ENCODE data around the gene PROM1.
A peak's percentile ranks its signal among the peaks of the same experiment; 100 is the strongest.

The PROM1 gene

DNA sequence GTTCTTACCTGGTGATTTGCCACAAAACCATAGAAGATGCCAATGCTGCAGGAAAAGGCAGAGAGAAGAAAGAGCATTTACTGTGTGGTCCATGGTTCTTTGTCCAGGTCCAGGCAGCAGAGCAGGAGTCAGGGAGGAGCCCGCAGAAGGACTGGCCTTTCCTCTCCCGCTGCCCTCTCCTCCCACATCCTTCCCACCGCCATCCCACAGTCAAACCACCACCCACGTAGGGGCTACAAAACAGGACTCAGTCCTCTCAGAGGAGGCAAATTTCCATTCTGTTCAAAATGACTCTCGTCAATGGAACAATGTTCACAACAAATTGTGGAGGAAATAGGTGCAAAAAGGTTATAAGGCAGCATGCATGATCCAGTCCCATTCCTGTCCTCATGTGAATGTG is 58.6 kb downstream of the PROM1 start:
- FAIRE-seq: no peak

DNA sequence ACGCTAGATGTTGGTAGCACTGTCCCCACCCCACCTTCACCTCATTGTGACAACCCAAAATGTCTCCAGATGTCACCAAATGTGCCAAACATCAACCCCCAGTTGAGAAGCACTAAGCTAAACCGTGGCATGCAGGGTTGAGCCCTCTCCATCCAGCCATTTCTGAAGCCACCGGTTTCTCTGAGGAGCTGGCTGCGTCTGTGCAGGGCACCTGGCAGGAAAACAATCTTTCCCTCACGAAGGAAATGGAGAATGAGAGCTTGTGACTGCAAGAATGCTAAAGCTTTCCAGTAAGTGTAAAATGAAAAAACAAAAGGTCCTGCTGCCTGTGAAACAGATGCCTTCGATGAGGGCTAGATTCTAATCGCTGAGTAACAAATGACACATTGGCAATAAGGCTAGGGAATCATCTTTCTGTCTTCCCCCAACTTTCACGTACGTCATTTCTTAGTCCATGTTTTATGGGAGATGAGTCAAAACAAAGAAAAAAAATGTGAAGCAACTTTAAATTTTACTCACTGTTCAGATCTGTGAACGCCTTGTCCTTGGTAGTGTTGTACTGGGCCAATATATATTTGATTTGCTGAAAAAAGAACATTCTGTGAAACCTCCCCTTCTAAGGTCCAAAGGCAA is 59.9 kb downstream of the PROM1 start:
- no peak for FAIRE-seq

DNA sequence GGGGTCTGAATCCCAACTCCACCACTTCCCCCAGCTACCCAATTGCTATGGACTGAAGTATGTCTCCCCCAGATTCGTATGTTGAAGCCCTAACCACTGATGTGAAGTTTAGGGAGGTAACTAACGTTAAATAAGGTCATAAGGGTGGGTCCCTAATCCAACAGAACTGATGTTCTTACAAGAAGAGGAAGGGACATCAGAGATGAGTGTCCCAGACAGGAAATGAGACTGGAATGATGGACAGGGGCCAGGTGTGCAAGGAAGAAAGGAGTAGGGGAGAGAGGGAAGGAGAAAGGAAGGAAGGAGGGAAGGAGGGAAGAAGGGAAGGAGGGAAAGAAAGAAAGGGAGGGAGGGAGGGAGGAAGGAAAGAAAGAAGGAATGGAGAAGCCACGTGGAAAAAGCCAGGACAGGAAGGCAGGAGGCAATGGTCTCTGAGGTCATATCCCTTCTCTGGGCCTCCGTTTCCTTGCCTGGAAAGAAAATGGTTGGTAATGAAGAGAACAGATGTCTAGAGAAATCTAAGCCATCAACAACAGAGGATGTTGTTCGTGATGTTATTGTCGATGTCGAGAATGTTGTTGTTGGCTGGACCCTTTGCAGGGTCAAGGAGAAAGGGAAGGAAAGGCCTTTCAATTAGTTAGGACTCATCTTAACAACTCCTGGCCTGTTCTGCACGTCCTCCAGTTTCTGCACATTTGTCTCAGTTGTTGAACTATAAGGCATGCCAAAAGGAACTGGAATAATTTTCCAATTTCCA is 61.8 kb downstream of the PROM1 start:
- FAIRE-seq: no peak

DNA sequence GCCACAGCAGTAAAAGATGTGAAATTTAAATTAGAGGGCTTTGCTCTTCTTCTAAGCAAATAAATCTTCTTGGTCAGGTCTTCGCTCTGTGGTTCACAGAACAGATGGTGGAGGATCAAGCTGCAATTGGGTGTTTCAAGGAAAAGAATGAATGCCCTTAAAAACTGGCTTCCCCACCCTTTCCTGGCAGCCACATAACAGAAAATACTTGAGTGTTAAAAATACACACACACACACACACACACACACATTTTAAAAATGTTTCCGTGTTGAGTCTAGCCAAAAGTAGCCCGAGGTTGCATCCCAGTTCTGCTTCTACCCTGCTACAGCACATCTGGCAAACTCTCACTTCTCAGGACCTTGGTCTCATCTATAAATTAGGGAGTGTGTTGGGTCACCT is 64.2 kb downstream of the PROM1 start:
- no peak for FAIRE-seq

DNA sequence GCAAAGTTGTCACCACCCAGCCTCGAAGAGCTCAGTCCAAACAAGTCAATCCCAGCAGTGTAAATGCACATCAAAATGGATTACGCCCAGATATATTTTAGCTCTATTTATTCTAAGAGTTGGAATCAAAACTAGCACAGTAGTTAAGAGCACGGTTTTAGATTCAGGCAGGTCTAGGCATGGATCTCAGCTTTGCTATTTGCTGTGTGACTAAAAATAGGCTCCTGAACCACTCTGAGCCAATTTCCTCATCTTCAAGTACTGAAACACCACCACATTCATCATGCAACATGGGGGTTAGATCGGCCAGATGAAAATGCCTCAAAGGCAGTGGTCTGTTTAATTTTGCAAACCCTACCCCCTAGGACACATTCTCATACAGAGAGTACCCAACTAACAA is 65.0 kb downstream of the PROM1 start:
- no peak for FAIRE-seq

DNA sequence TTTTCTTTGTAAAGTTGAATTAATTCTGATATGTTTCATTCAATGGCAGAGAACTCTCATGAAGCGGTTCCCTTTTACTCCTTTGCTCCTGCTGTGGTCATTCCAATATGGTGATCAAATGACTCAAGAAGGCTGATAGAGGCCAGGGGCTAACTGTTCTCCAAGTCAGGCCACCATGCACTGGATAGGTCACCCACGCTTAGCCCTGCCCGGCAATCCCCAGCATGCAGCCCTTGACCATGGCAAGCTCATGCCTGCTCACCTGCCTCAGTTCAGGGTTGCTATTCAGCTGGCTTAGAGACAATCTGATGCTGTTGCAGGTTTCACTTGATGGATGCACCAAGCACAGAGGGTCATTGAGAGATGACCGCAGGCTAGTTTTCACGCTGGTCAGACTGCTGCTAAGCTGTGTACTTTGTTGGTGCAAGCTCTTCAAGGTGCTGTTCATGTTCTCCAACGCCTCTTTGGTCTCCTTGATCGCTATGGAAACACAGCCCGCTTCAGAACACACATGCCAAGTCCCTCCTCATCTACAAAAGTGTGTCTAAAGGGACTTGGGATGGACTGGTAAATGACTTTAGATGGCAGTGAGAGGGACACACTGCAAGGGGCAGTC is 65.7 kb downstream of the PROM1 start:
- no peak for FAIRE-seq

DNA sequence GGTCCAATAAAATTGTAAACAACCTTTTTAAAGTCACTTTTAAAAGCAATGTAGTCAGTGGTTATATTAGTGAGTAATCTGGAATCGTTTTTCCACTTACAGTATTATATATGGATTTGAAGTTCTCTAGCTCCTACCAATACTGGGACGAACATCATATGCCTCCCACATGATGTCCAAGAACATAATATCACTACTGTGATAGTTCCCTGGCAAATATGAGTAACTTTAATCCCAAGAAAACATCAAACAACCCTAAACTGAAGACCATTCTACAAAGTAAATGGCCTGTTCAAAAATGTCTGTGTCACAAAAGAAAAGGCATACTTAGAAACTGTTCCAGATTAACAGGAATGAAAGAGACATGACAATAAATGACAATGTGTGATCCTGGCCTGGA is 67.3 kb downstream of the PROM1 start:
- FAIRE-seq: no peak

DNA sequence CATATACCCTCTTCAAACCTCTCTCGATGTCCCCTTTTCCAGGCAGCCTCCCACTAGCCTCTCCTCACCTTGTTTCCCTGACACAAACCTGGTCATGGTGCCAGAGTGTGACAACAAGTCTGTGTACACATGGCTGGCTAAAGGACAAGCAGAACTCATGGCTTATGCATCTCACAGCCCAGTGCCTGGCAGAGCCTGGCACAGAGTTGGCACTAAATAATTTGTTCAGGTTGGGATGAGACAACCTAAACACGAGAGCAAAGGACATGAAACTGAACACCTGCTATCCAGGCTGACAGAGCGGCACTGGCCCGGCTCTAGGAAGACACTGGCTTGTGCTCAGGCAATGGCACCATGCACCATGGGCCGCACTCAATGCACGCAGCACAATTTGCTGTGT is 72.7 kb downstream of the PROM1 start:
- FAIRE-seq: no peak

DNA sequence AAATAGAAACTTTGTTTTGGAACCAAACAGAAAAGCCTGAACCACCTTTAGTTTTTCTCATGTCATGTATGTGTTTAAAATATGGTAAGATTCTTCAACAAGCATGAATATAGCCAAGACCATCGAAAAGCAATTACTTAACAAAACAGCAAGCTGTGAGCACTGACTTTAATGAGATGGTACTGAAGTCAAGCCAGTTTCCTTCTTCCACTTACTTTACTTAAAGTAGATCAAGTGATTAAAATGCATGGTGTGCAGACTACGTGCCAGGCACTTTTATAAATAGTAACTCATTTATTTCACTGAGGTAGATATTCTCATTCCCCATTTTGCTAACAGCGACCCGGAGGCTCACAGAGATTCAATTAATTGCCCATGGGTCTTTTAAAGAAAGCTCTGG is 74.7 kb downstream of the PROM1 start:
- no peak for FAIRE-seq

DNA sequence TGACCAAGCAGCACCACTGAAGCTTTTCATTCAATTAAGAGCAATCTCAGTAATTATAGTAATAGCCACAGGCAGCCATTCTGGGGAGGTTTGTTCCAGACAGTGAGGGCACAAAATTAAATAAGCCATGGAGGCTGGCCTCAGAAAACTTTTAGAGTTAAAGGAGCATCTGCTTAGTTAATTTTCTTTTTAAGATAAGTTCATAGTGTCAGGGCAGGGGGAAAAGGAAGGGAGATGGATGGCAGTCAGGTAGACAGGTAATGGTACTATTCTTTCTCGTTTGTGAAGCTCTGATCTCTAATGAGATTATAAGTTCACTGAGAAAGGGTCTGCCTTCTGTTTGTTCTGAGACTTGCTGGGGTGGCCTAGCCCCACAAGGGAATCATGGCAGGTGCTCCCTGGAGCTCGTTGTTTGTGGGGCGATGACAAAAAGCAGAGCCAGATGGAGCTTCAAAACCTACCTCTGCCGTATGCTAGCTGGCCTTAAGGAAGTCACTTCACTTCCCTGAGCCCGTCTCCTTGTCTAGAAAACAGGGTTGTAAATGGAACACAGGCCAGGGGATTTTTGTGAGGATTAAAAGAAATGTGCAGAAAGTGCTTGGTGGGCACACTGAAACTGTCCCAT is 76.2 kb downstream of the PROM1 start:
- no peak for FAIRE-seq

DNA sequence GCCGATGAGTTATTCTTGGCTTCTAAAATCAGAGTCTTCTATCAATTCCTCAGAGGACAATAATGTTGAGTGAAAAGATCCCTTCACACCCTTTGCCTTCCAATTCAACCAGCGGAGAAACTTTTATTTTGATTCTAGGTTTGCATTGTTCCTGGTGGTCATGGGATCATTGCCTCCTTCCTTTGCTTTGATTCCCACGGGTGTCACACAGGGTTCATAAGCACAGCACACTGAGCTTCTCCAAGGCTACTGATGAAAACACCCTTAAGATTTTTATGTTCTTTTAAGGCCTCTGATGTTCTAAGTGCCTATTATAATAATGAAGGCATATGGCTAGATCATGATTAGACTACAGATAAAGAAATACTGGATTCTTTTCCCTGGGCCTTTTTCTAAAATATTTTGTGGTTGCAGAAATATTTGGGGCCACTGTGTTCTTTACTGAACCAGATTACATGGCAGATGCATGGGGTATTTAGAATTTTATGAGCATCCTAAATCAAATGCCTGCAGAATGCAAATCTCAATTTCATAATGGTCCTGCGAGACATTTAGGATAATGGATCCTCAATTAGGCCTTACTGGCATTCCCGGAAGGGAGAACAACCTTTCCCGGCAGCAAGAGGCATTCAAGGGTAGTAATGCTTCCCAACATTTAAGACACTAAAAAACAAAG is 76.9 kb downstream of the PROM1 start:
- FAIRE-seq: no peak

DNA sequence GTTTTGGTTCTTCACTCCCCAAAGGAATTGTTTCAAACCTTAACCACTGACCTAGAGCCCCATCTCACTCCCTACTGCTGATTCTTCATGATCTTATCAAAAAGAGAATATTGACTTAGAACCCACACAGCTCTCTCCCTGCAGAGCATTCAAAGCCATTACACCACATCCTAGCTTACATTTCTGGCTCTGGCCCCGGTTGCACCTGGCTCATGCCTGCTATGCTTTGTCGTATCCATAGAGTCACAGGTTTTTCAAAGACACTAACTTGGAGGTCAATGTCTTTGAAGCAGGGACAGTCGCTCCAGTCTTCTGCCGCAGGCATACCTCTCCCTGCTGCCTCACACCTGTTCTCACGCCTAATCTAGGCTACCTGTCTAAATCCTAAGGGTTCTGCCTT is 78.1 kb downstream of the PROM1 start:
- no peak for FAIRE-seq

DNA sequence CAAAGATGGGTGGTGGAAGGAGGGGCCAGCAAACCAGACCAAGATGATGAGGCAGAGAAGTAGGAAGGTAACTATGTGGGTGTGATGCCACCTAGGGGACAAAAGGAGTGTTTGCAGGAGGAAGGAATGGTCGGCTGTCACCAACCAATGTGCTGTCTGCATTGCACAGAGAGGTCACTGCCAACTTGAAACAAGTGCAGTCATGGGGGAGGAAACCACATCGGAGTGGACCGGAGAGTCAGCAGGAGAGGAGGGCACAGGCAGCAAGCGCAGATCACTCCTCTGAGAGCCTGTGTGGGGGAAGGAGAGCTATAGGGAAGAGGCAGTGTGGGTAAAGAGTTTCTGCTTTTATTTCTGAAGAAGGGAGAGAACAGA is 82.4 kb downstream of the PROM1 start:
- peak; percentile 36 for FAIRE-seq

DNA sequence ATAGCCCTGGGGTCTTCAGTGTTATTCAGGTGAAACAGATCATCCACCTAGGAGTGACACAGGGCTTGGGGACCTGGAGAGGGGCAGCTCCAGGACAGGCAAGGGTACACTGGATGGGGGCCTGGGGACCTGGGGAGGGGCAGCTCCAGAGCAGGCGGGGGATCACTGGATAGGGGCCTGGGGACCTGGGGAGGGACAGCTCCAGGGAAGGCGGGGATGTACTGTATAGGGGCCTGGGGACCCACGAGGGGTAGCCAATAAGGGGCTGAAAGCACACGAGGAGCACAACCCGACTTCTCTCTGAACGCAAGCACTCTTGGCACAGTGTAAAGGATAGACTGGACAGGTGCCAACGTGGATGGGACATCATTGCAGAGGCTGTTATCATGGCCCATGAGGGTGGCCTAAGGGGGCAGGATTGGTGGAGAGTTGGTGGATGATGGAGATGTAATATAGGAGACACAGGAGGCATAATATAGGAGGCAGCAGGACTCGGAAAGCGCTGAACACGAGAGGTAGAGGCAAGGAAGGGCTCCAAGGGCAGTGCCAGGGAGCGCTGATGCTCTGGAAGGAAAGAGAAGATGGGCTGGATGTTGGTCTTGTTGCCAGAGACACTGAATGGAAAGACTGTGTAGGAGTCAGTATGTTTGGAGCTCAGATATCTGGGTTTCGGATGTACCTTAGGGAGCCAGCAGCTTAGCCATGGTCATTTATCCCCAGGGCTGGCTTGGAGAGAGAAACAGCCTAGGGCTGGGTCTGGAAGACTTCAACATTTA is 82.9 kb downstream of the PROM1 start:
- FAIRE-seq: no peak

DNA sequence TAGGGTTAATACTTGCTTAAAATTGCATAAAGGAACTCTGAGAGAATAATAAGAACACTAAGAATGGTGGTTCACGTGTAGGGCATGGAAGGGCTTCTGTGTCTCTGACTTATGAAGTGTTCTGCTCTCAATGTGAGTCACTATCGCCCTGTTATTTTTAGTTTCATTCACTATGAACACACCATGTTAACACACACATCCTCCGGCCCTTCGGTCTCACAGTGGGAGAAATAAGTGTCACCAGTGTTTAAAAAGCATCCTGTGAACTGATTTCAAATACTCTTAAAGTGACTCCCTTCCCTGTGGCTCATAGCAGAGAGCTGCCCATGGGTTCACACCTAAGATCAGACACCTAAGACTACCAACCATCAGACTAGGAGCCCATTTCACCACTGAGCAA is 87.0 kb downstream of the PROM1 start:
- no peak for FAIRE-seq

DNA sequence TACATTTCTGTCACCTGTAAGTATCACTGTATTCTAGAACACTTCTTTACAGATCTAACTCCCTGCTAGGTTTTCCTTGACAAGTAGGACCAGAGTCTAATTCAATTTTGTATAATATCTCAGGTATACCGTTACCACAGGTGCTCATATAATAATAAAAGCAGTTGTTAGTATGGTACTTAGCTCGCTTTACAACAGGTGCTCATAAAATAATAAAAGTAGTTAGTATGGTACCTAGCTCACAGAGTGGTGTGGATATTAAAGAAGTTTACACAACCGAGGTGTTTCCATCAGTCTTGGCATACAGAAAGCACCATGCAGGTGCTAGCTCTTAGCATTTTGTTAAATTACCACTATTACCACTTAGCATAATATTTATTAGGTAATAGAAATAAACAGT is 88.0 kb downstream of the PROM1 start:
- FAIRE-seq: no peak

DNA sequence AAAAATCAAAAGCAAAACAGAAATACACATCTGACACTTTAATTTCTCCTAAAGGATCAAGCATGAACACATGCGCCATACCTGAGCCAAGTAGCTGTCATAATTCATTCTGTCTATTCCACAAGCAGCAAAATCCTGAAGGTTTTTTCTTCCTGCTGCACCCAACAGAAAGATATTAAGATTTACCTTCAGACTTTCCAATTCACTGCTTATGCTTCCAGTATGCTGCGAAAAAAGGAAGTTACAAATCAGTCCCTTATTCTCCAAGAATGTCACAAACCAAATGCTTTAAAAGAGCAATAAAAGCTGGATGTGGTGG is 91.7 kb downstream of the PROM1 start:
- no peak for FAIRE-seq

DNA sequence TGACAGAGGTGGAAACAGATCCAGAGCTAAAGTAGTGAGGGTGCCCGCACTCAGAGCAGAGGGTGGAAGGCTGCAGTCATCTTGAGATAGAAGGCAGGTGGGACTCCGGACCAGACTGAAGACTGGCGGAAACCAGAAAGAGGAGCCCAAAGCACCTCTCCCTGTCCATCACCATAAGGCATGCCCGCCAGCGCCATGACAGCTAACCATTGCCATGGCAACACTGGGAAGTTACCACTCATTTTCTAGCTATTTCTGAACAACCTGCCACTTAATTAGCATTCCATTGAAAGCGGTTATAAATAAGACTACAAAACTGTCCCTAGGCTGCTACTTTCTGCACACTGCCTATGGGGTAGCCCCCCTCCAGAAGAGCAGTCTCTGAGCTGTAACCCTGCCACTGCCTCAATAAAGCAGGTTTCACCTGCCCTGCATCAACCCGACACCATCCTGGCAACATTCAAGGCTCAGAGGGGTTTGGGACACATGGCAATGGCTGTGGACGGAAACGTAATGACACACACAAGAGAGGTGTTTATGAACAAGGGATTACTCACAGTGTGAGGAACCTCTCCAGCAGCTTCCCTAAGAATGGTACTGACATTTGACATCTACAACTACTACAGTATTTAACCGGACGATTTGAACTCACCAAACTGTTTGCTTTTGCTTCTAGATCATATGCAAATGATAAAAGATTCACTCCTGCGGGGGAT is 93.1 kb downstream of the PROM1 start:
- FAIRE-seq: no peak

DNA sequence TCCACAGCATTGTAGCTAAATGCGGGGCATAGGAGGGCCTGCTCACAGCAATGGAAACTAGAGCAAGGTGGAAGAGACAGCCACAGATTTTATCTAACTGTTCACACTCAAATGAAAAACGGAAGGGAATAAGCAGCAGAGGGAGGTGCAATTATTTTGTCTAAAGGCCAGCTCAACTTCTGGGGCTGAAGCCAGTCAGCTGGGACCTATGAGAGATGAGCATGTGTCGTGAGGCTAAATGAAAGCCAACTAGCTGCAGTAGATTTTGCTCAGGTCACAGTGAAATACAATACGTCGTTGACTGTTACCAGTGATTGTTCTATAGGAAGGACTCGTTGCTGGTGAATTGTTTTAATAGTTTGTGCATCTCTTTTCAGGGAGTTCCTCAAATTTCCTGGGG is 94.4 kb downstream of the PROM1 start:
- FAIRE-seq: no peak

DNA sequence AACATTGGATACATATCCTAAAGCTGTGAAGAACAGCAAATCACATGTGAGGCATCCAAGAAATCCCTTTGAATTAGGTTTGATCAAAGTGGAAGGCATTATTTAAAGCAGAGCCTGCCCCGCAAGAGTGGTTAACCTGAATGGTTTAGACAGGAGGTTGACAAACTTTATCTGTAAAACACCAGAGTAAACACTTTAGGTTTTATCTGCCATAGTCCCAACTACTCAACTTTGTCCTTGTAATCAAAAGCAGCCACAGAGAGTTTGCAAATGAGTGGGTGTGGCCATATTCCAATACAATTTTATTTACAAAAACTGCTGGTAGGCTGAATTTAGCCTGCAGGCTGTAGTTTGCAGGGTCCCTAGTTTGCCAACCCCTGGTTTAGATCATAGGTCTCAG is 95.6 kb downstream of the PROM1 start:
- FAIRE-seq: no peak

DNA sequence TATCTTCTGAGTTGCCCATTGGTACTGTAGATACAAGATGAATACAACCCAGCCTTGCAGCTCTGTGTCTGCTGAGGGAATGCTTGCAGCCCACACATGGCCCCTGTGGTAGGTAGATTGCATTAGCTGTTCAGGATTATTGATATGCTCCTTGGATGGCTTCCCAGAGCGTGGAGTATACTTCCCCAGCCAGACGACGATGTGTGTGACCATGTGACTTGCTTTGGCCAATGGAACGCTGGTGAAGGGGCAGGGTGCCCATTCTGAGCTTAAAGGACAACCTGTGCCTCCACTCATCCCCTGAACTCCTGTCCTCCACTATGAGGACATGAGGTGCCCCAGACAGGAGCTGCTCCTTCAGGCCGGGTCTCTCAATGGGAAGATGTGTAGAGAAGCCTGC is 96.9 kb downstream of the PROM1 start:
- FAIRE-seq: no peak

DNA sequence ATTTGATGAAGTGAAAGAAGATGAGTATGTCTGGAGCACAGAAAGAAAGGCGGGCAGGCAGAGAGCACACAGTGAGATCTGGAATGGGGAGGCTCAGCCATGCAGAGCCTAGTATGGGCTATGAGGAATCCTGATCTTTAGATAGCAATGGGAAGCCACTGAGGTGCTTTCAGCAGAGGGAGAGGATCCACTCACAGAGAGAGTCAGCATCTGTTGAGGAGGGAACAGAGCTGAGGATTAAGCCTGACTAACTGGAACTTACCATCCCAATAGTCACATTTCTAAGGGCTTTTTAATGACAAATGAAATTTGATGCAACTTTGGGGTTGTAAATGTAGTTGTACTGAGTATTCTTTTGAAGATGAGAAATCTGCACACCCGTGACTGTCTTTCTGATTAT is 100.2 kb downstream of the PROM1 start:
- no peak for FAIRE-seq

Data from islet of Langerhans (tissue), 1 donor.